ENCODE data around the gene UBE4B. TPM values are rescaled to one million over a fixed set of nuclear protein-coding genes. Genes with fewer than 3 reads are reported as not detected.

UBE4B gene
- total and polyA plus RNA-seq, 2 of the 13 experiments (the other 11 are each of a cell fraction or from before 2014, with no cell fraction given), result 15.2 to 24.8 TPM

- TF ChIP-seq KLF12 (CRISPR knock-in tag; IDR thresholded peaks at IDR 0.05; ENCODE audit: borderline replicate concordance), result 0 out of 2 replicates have a peak, but pooled peaks have one; percentile 52
- TF ChIP-seq SUZ12 (IDR thresholded peaks at IDR 0.05; ENCODE audit: low read depth, low read length), result no peak
- peak; percentile 70 for TF ChIP-seq THAP11 (CRISPR knock-in tag; IDR thresholded peaks at IDR 0.05)
- TF ChIP-seq BATF2 (CRISPR knock-in tag; IDR thresholded peaks at IDR 0.05), result no peak
- TF ChIP-seq ZNF160 (CRISPR knock-in tag; IDR thresholded peaks at IDR 0.05), result no peak
- no peak for TF ChIP-seq GTF3A (CRISPR knock-in tag; conservative IDR thresholded peaks at IDR 0.05)
- TF ChIP-seq U2AF2 (IDR thresholded peaks at IDR 0.05; ENCODE audit: low read depth, low read length), result peak; percentile 85; the same call in 1 of the 2 replicates
- no peak for TF ChIP-seq MED8 (CRISPR knock-in tag; IDR thresholded peaks at IDR 0.05; ENCODE audit: insufficient replicate concordance)
- no peak for TF ChIP-seq ZKSCAN8 (CRISPR knock-in tag; IDR thresholded peaks at IDR 0.05; ENCODE audit: borderline replicate concordance)
- TF ChIP-seq PATZ1 (CRISPR knock-in tag; IDR thresholded peaks at IDR 0.05), result peak; percentile 81
- 0 out of 2 replicates have a peak, but pooled peaks have one; percentile 62 for TF ChIP-seq ZNF678 (CRISPR knock-in tag; IDR thresholded peaks at IDR 0.05)
- no peak for TF ChIP-seq ZNF652 (CRISPR knock-in tag; IDR thresholded peaks at IDR 0.05; ENCODE audit: borderline replicate concordance, low read depth)
- TF ChIP-seq NKX3-1 (CRISPR knock-in tag; IDR thresholded peaks at IDR 0.05), result no peak
- no peak for TF ChIP-seq KAT7 (CRISPR knock-in tag; IDR thresholded peaks at IDR 0.05; ENCODE audit: borderline replicate concordance)
- TF ChIP-seq ZNF768 (CRISPR knock-in tag; IDR thresholded peaks at IDR 0.05), result no peak
- TF ChIP-seq ZNF629 (CRISPR knock-in tag; conservative IDR thresholded peaks at IDR 0.05), result no peak; the same call in 1 of the 2 replicates
- TF ChIP-seq KLF16 (CRISPR knock-in tag; IDR thresholded peaks at IDR 0.05), result peak in 1 of 2 experiments; percentile 27; a peak in 1 of 4 replicates
- TF ChIP-seq ZNF350 (CRISPR knock-in tag; IDR thresholded peaks at IDR 0.05; ENCODE audit: borderline replicate concordance, low read depth), result no peak
- no peak for TF ChIP-seq ZNF709 (CRISPR knock-in tag; IDR thresholded peaks at IDR 0.05)
- no peak for TF ChIP-seq ZNF282 (IDR thresholded peaks at IDR 0.05; ENCODE audit: partially characterized antibody)
- no peak for TF ChIP-seq PRMT3 (CRISPR knock-in tag; IDR thresholded peaks at IDR 0.05; ENCODE audit: borderline replicate concordance, low read depth)
- TF ChIP-seq THYN1 (CRISPR knock-in tag; IDR thresholded peaks at IDR 0.05; ENCODE audit: borderline replicate concordance, low read depth), result no peak
- TF ChIP-seq FOXO4 (CRISPR knock-in tag; conservative IDR thresholded peaks at IDR 0.05), result no peak
- peak; percentile 59; the same call in 1 of the 2 replicates for TF ChIP-seq ZNF556 (CRISPR knock-in tag; IDR thresholded peaks at IDR 0.05; ENCODE audit: borderline replicate concordance)
- no peak for TF ChIP-seq ZNF292 (CRISPR knock-in tag; IDR thresholded peaks at IDR 0.05; ENCODE audit: borderline replicate concordance, low read depth)
- TF ChIP-seq, protein P1, sequence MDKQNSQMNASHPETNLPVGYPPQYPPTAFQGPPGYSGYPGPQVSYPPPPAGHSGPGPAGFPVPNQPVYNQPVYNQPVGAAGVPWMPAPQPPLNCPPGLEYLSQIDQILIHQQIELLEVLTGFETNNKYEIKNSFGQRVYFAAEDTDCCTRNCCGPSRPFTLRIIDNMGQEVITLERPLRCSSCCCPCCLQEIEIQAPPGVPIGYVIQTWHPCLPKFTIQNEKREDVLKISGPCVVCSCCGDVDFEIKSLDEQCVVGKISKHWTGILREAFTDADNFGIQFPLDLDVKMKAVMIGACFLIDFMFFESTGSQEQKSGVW (CRISPR knock-in tag; IDR thresholded peaks at IDR 0.05; ENCODE audit: borderline replicate concordance), result no peak
Measured at GRCh38 chr1:10032590-10033358, at the start of gene UBE4B (continued).

Data from HepG2 (cell line).